ENCODE measurements around the gene ADAT2.

The ADAT2 gene

DNA sequence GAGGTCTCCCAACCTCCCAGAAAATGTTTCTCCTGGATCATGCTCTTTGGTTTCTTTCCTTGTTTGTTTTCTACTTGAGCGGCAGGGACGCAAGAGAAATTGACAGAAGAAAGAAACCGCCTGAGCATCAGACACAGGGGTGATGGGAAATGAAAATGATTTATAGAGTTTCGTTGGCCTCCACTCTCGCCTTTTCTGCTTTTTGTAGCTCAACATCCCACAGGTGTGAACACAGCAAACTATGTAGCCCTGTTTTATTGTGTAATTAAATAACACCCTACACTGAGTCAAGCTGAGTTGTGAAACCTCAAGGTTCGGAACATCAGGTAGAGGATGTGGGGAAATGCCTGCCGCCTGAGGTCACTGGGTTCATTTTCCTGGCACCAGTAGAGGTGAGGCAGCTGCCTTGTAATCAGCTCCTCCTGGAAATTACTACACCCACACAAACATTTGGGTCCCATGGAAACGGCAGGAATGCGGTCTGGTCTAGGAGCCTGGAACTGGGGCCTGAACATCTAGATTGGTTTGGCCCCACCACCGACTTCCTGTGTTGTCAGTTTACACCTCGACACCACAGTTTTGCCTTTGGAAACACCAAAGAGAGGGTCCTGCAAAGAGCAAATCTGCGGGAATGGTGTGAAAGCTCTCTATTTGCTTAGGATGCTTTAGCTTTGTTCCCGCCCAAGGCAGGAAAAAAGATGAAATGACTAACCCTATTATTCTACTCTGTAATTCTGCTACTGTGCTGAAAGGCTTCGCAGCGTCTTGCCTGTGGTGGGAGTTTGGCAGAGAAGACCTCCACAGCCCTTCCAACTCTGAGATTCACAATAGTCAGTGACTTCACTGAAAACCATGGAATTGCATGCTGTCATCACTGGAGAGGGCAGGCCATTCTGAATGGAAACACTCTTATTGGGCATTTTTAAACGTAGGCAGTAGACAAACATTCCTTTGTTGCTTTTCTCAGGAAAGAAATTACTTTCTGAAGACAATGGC lies 53.0 kb downstream of the ADAT2 start:
- no peak for DNase-seq (ENCODE audit: low spot score)

DNA sequence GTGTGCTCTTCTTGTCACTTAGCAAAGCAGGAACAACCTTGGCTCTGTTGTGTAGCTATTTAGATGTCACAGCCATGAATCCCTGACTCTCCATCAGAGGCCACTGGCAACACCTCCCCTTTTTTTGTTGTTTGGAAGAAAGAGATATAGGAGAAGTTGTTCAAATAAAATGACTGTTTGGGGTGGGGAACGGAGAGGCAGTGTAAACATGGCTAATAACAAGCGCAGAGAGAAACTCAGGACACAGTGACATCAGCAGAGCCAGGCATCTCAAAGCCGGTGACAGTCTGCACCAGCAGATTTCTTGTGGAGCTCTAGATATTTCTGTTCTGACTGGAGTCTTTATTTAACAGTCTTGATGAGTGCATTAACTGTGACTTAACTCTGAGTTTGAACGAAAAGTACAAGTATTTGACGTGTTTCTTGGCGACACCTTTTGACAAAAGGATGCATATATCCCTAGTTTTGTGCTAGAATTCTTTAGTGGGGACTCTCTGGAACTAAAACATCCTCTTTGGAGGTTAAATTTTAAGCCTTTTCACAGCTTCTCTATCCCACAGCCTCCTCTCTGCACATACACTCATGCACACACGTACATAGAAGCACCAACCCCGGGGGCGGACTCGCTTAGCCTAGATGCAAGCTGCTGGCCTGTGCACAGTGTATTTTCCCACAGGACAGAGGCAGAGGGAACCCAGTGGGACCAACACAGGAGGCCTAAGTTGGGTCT lies 53.8 kb downstream of the ADAT2 start:
- no peak for DNase-seq (ENCODE audit: low spot score)

DNA sequence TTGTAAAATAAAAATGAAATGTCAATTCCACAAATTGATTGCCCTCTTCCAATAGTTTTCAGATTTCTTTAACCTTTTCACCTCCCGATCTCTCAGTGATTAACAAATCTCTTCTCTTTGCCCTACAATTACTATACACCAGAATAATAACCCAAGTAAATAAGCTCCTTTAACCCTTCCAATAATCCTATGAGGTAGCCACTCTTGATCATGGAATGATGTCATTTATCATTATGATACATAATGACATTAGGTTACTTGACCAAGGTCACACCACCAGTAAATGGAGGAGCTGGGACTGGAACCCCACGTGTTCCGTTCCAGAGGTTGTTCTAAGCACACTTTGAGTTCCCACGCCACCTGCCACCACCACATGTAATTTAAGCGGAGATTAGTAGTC lies 54.8 kb downstream of the ADAT2 start:
- no peak for DNase-seq (ENCODE audit: low spot score)

DNA sequence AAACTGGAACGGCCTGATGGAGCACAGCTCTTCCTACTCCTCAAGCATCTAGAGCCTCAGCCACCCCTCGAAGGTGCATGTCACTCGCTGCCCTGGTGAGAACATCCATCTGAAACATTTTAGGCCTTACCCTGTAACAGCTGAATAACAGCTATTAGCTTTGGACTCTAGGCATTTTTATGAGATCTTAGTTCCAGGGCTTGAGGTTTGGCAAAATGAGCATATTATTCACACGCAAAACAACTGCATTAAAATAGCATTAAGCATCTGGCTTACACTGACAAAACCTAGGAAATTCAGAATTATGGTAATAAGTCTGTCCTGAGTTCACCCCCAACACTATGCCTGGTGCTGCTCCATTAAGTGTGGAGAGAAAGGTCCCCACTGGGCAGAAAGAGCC lies 56.1 kb downstream of the ADAT2 start:
- no peak for DNase-seq (ENCODE audit: low spot score)

DNA sequence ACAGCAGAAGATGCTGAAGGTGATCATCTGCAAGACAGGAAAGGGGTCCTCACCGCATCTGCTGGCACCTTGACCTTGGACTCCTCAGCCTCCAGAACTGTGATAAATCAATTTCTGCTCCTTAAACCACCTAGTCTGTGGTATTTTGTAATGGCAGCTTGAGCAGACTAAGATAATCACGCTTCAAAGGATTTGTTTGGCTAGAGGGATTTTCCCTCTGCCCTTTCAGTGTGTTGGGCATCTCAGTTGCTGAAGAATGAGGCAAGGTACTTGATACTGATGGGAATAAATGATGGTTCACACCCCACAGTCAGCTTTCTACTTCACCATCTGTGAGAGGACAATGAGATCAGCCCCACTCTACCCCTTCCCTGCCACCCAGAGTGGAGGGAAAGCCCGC lies 60.2 kb downstream of the ADAT2 start:
- DNase-seq (ENCODE audit: low spot score) = no peak

DNA sequence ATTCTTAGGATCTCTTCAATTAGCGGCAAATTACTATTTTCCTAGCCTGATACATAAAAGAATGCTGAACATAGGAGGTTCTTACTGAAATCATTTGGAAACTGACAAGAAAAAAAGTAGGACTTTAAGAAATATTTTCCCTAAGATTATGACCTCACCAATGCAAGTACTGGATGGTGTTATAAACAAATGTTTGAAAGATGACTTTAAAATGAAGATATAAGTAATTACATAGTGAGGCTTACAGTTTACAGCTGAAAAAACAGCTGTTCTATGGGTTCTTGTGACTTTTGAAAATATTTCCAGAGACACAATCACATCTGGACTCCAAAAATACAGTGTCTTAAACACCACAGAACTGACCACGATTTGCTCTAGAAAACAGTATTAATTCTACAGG lies 64.9 kb downstream of the ADAT2 start:
- DNase-seq (ENCODE audit: low spot score) = no peak

DNA sequence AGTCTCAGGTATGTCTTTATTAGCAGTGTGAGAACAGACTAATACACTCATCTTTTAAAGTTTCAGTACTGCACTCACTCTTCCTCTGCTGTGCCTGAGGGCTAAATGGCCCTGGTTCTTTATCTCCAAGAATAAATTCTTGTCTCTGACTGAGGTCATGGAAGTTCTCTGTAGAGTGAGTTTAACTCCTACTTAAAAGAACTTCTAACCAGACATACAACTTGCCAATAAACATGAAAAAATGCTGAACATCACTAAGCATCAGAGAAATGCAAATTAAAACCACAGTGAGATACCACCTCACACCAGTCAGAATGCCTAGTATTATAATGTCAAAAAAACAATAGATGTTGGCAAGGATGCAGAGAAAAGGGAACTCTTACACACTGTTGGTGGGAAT lies 73.6 kb downstream of the ADAT2 start:
- DNase-seq (ENCODE audit: low spot score) = no peak

DNA sequence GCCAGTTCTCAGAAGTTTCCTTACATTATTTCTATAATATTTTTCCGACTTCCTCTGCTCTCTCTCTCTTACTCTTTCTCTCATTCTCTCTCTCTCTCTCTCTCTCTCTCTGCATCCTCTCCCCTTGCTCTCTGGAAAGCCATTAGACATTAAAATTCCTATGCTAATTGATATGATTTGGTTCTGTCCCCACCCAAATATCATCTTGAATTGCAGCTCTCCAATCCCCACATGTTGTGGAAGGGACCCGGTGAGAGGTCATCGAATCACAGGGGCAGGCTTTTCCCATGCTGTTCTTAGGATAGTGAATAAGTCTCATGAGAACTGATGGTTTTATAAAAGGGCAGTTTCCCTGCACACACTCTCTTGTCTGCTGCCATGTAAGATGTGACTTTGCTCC lies 74.1 kb downstream of the ADAT2 start:
- no peak for DNase-seq (ENCODE audit: low spot score)

DNA sequence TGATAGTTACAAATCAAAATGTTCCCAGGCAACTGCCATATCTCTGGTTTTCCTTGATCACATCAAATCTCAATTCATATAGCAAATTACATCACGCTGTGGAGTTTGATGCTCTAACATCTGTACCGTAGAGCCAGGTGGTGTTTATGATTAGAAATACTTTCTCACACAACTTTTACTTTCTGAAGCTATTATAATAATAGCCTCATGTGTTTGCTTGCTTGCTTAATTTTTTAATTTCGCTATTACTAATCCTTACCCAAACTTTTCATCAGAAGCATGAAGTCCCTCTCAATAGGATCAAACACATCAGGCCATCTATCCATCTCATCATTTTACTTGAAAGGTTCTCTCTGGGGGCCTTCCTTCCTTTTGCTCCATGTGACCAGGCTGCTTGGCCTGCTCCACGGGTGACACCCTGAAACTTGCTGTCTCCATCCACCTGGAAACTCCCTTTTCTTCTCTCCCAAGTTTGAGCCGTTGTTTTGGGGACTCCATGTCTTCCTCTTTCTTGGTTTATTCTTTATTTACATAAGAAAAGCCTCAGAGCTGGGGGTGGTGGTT lies 75.4 kb downstream of the ADAT2 start:
- no peak for DNase-seq (ENCODE audit: low spot score)

DNA sequence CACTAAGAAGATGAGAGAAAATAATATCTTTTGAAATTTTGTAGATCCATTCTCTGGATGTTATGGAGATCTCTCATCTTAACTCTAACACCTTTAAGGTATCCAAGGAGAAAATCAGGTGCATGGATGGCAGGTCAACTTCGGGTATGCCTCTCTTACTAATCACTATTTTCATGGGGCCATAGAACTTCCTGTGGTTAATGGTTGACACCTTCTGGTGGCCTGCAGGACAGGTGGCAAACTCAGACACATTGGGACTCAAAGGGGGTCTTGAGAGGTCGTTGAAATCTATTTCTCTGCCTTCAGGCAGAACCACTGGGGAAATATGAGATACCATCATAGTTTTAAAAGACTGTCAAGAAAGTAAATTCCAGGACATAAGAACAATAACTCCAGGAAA lies 76.5 kb downstream of the ADAT2 start:
- DNase-seq (ENCODE audit: low spot score) = no peak
